Measurements from ENCODE around the gene RFX8. TPM values are rescaled to one million over a fixed set of nuclear protein-coding genes. Genes with fewer than 3 reads are reported as not detected.

Gene RFX8
- total and polyA plus RNA-seq, 2 of the 8 experiments (the other 6 are each of a cell fraction or from before 2014, with no cell fraction given): 0.60 to 0.97 TPM

DNA sequence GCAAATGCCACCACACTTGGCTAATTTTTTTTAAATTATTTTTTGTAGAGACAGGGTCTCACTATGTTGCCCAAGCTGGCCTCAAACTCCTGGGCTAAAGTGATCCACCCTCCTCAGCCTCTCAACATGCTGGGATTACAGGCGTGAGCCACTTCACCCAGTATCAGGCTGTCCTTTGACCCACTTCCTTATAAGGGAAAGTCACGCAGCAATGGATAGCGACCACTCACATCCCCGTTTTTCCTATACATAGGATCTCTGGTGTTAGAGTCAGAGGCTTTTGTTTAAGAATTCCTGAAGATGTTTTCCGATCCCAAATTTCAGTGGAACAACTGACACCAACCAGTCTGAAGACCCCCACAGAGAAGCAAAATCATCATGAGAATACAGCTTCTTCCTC lies 41.4 kb upstream of the RFX8 start:
- Histone ChIP-seq H3K14ac (ENCODE audit: insufficient read length) (no peak overlapping the region), H3K79me1 (ENCODE audit: low read depth, low read length) (no peaks in the 10 kb centered on the region), H2AFZ (ENCODE audit: low read length) (no peak overlapping the region), H2BK120ac (replicated peaks; ENCODE audit: low read depth, low read length) (no peak overlapping the region), H3K9me3 (ENCODE audit: insufficient read depth in 2 of 2, low read depth in 1 of 2, low read length in 1 of 2) (peaks cover 9 to 16% of the 10 kb centered on the region in 2 experiments; a peak in 3 of 4 replicates), H2BK15ac (ENCODE audit: low read length) (no peak overlapping the region; the same call in 1 of the 2 replicates), H3K79me2 (ENCODE audit: control insufficient read depth in 1 of 2, insufficient read depth in 2 of 2, low read length in 2 of 2) (no peaks in the 10 kb centered on the region), H3K23ac (ENCODE audit: insufficient read length) (no peak overlapping the region), H4K5ac (ENCODE audit: insufficient read length, low read depth, low read length) (no peak overlapping the region), H4K91ac (replicated peaks; ENCODE audit: insufficient read length, low read length) (no peak overlapping the region), H3K4me3 (ENCODE audit: extremely low read depth in 1 of 4, insufficient read depth in 2 of 4, low read depth in 3 of 4, low read length in 4 of 4) (no peak overlapping the region; a peak in 1 of 8 replicates), H3K18ac (ENCODE audit: extremely low read depth, low read length) (no peak overlapping the region), H4K8ac (ENCODE audit: extremely low read depth, insufficient read depth, low read length) (no peak overlapping the region), H3K56ac (replicated peaks; ENCODE audit: insufficient read length, low read depth, low read length) (no peak overlapping the region), H3K9ac (replicated peaks in 1 of 4; ENCODE audit: extremely low read depth in 1 of 4, low read depth in 3 of 4, low read length in 3 of 4) (no peak overlapping the region), H2BK5ac (ENCODE audit: low read depth, low read length) (no peak overlapping the region), H2BK12ac (ENCODE audit: low read depth, low read length) (no peak overlapping the region), H3K4ac (replicated peaks; ENCODE audit: insufficient read length, low read depth, low read length) (no peak overlapping the region), H4K20me1 (replicated peaks in 1 of 2; ENCODE audit: control insufficient read depth in 1 of 2, insufficient read depth in 2 of 2, low read length in 2 of 2) (no peaks in the 10 kb centered on the region), H2AK5ac (ENCODE audit: low read depth, low read length) (no peak overlapping the region), H3K4me1 (replicated peaks in 1 of 4; ENCODE audit: control insufficient read depth in 3 of 4, insufficient read depth in 4 of 4, low read length in 3 of 4) (peaks cover 0 to 11% (median 9%) of the 10 kb centered on the region in 4 experiments; a peak in 5 of 7 replicates), H3K36me3 (ENCODE audit: control insufficient read depth in 2 of 4, insufficient read depth in 4 of 4, low read length in 3 of 4) (peaks cover 0 to 3% (median 0%) of the 10 kb centered on the region in 4 experiments; a peak in 1 of 8 replicates), H3K27me3 (replicated peaks in 1 of 4; ENCODE audit: control insufficient read depth in 3 of 4, extremely low read depth in 1 of 4, insufficient read depth in 3 of 4, low read length in 3 of 4) (no peaks in the 10 kb centered on the region; a peak in 1 of 7 replicates), H3K23me2 (ENCODE audit: low read depth, low read length) (no peaks in the 10 kb centered on the region), H2BK20ac (ENCODE audit: low read length) (no peak overlapping the region; the same call in 1 of the 2 replicates), H3K4me2 (ENCODE audit: insufficient read depth in 1 of 2, low read depth in 2 of 2, low read length in 2 of 2) (no peak overlapping the region), H3K27ac (ENCODE audit: low read depth, low read length) (no peak overlapping the region)
- WGBS, 2 experiments (ENCODE audit: extremely low coverage in 1 of 2, insufficient coverage in 1 of 2, insufficient read length in 1 of 2, insufficient replicate concordance in 2 of 2, low coverage in 1 of 2, low lambda C conversion rate in 2 of 2, missing lambda C conversion rate in 1 of 2): 97% methylated on average over 5 of the region's 5 CpGs; no CpG with 5 or more reads in 1 of the 2 experiments
- POLR2A ChIA-PET (ENCODE audit: partially characterized antibody): no interaction called here
- CTCF ChIA-PET (ENCODE audit: partially characterized antibody): interaction anchor here (1.0 kb wide), 1 partner anchor 7 kb away, joined by 3 read pairs; no protein-coding TSS in a partner anchor
- FAIRE-seq (no peak), DNase-seq (ENCODE audit: low read depth in 1 of 2, low spot score in 2 of 2) (no peak)
- TF ChIP-seq SRF (IDR thresholded peaks at IDR 0.05; ENCODE audit: low read depth, low read length): peak; percentile 67
- TF ChIP-seq, protein P1, sequence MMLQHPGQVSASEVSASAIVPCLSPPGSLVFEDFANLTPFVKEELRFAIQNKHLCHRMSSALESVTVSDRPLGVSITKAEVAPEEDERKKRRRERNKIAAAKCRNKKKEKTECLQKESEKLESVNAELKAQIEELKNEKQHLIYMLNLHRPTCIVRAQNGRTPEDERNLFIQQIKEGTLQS (IDR thresholded peaks at IDR 0.05; ENCODE audit: insufficient read depth, low read depth, low read length): no peak

Measured in H1 (cell line).